H1 (cell line): ENCODE data around the gene EIPR1. TPM values are rescaled to one million over a fixed set of nuclear protein-coding genes. Genes with fewer than 3 reads are reported as not detected.

Source experiments
- ASH2L ChIP-seq: fragments of 200-600, 300-600 bp; sonication (generic); IDR thresholded peaks from one replicate; pipeline ENCODE4 v1.7.1; 2017; ENCODE audit warnings: low read length
- BRCA1 ChIP-seq: IDR thresholded peaks from 2 replicates; pipeline ENCODE4 v1.6.1; 2012; ENCODE audit warnings: low read depth, low read length, improper control_type of control experiment
- CBX5 ChIP-seq: fragments of 300-800, 300-1000 bp; sonication (generic); IDR thresholded peaks from 2 replicates; pipeline ENCODE4 v1.7.1; 2016; ENCODE audit warnings: antibody characterized with exemption, low read length, low read depth
- CEBPB ChIP-seq: IDR thresholded peaks from 2 replicates; pipeline ENCODE4 v1.6.1; 2012; ENCODE audit warnings: low read depth, low read length
- CTBP2 ChIP-seq: IDR thresholded peaks from 2 replicates; pipeline ENCODE4 v1.7.0; 2011; ENCODE audit warnings: borderline replicate concordance, mild to moderate bottlenecking, moderate library complexity, mixed read lengths, low read length; ENCODE audit not compliant: insufficient read depth, insufficient read length
- E2F6 ChIP-seq: IDR thresholded peaks from 2 replicates; pipeline ENCODE4 v1.6.1; 2012; ENCODE audit warnings: inconsistent platforms
- EGR1 ChIP-seq: IDR thresholded peaks from 2 replicates; pipeline ENCODE4 v1.6.1; 2011; ENCODE audit warnings: low read depth, low read length, borderline replicate concordance
- HDAC2 ChIP-seq, 2 experiments: fragments of 300-600 bp in 1 of 2; sonication (generic) in 1 of 2; IDR thresholded peaks; 2 replicates each; pipeline ENCODE4 v1.6.1; 2011 to 2012; ENCODE audit warnings: low read depth in 2 of 2, low read length in 2 of 2, mild to moderate bottlenecking in 2 of 2, moderate library complexity in 2 of 2, borderline replicate concordance in 1 of 2, inconsistent platforms in 1 of 2
- KDM4A ChIP-seq: IDR thresholded peaks from one replicate; pipeline ENCODE4 v1.7.1; 2012; ENCODE audit warnings: low read depth, mild to moderate bottlenecking, moderate library complexity, low read length, inconsistent platforms; ENCODE audit not compliant: severe bottlenecking
- MAFK ChIP-seq: IDR thresholded peaks from 2 replicates; pipeline ENCODE4 v1.6.1; 2012; ENCODE audit warnings: low read depth, mild to moderate bottlenecking, improper control_type of control experiment, low read length
- NRF1 ChIP-seq: IDR thresholded peaks from 2 replicates; pipeline ENCODE4 v1.6.1; 2011; ENCODE audit warnings: mild to moderate bottlenecking, low read depth, low read length, improper control_type of control experiment
- POU5F1 ChIP-seq: IDR thresholded peaks from 2 replicates; pipeline ENCODE4 v1.6.1; 2011; ENCODE audit warnings: low read depth, mild to moderate bottlenecking, low read length, moderate library complexity
- SIN3A ChIP-seq, 2 experiments: IDR thresholded peaks in 1 of 2; conservative IDR thresholded peaks in 1 of 2; 2 replicates each; pipeline ENCODE4 v1.6.1; 2011 to 2012; ENCODE audit warnings: low read length in 2 of 2, improper control_type of control experiment in 1 of 2, low read depth in 1 of 2, mild to moderate bottlenecking in 1 of 2
- SP2 ChIP-seq: IDR thresholded peaks from 2 replicates; pipeline ENCODE4 v1.6.1; 2012; ENCODE audit warnings: mild to moderate bottlenecking, low read length, inconsistent platforms
- SRF ChIP-seq: IDR thresholded peaks from 2 replicates; pipeline ENCODE4 v1.6.1; 2011; ENCODE audit warnings: mild to moderate bottlenecking, low read depth, low read length, moderate library complexity
- TAF7 ChIP-seq: optimal IDR thresholded peaks from 2 replicates; pipeline ENCODE3; 2011; ENCODE audit warnings: low read depth, mild to moderate bottlenecking, inconsistent platforms, low read length, moderate library complexity, borderline replicate concordance
- USF2 ChIP-seq: IDR thresholded peaks from 2 replicates; pipeline ENCODE4 v1.6.1; 2011; ENCODE audit warnings: low read length, improper control_type of control experiment
- polyA plus RNA-seq, 7 experiments: library from polyadenylated mRNA; depleted of rRNA in 3 of 7; stranded (reverse) in 5 of 7; unstranded in 2 of 7; fragments of >200 nt in 5 of 7; fragments of 200-250 nt in 2 of 7; gene quantifications; 1 replicate in 5 of 7; 2 replicates in 1 of 7; 4 replicates in 1 of 7; pipeline versions ENCODE4 v1.2.1 to v1.2.3, GENCODE V29; 2011 to 2013; ENCODE audit warnings: missing spikeins in 2 of 7, mixed read lengths in 2 of 7
- total RNA-seq: library from RNA; stranded (reverse); fragmentation: NEBNext Ultra II Directional; extraction: Animal tissue kit (Norgen Biotek cat#: 25700); gene quantifications from 2 replicates; pipeline ENCODE4 v1.2.1, GENCODE V29; 2021
- TF ChIP-seq, protein P1 (sequence below): IDR thresholded peaks from 2 replicates; pipeline ENCODE4 v1.6.1; 2012; ENCODE audit warnings: low read length, inconsistent platforms

EIPR1 gene
- total and polyA plus RNA-seq, 2 of the 8 experiments (the other 6 are each of a cell fraction or from before 2014, with no cell fraction given) = 26.3 to 56.4 TPM

GRCh38 chr2:3377612-3378432, at the start of gene EIPR1 (continued):
- peak; percentile 94 for TF ChIP-seq E2F6
- TF ChIP-seq, protein P1, sequence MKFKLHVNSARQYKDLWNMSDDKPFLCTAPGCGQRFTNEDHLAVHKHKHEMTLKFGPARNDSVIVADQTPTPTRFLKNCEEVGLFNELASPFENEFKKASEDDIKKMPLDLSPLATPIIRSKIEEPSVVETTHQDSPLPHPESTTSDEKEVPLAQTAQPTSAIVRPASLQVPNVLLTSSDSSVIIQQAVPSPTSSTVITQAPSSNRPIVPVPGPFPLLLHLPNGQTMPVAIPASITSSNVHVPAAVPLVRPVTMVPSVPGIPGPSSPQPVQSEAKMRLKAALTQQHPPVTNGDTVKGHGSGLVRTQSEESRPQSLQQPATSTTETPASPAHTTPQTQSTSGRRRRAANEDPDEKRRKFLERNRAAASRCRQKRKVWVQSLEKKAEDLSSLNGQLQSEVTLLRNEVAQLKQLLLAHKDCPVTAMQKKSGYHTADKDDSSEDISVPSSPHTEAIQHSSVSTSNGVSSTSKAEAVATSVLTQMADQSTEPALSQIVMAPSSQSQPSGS = 0 out of 2 replicates have a peak, but pooled peaks have one; percentile 27
- 0 out of 2 replicates have a peak, but pooled peaks have one; percentile 7 for TF ChIP-seq USF2
- TF ChIP-seq CBX5 = no peak
- TF ChIP-seq HDAC2 (IDR thresholded peaks at IDR 0.05; ENCODE audit: borderline replicate concordance in 1 of 2, low read depth in 2 of 2, low read length in 2 of 2) = peak in 1 of 2 experiments; percentile 98; a peak in 2 of 4 replicates
- peak; percentile 53 for TF ChIP-seq TAF7
- peak; percentile 29; the same call in 1 of the 2 replicates for TF ChIP-seq NRF1
- TF ChIP-seq CTBP2 = no peak
- TF ChIP-seq ASH2L = peak; percentile 68
- TF ChIP-seq KDM4A = peak; percentile 62
- no peak for TF ChIP-seq BRCA1
- 0 out of 4 replicates have a peak, but pooled peaks have one; percentile 36 to 56 for TF ChIP-seq SIN3A (conservative IDR thresholded peaks at IDR 0.05 in 1 of 2, IDR thresholded peaks at IDR 0.05 in 1 of 2; ENCODE audit: low read depth in 1 of 2, low read length in 2 of 2)
- TF ChIP-seq MAFK = no peak
- no peak for TF ChIP-seq POU5F1
- TF ChIP-seq SP2 = no peak
- TF ChIP-seq CEBPB = 0 out of 2 replicates have a peak, but pooled peaks have one; percentile 19
- TF ChIP-seq SRF = no peak
- TF ChIP-seq EGR1 = 0 out of 2 replicates have a peak, but pooled peaks have one; percentile 42
